ENCODE results near the gene SLC35G4.
"Not testable (repeated sequence)": the region's sequence is repeated elsewhere in the genome, so short reads cannot be mapped to it uniquely, and the experiment has no call there.

Gene SLC35G4

DNA sequence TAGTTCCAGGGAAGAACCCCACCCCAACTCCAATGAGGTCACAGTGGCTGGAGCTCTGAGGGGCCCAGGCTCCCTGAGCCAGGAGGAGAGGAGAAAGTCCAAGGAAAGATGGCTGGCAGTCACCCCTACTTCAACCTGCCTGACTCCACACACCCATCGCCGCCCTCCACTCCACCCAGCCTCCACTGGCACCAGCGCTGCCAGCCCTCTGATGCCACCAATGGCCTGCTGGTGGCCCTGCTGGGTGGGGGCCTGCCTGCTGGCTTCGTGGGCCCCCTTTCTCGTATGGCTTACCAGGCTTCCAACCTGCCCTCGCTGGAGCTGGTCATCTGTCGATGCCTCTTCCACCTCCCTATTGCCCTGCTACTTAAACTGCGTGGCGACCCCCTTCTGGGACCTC is at the start of gene SLC35G4:
SLC35G4 (plus strand) TSS at position 109 of the 400 bp plus-strand sequence; CDS start at position 109, 0 bp downstream.
- DNase-seq: not testable (repeated sequence)

- no peak for DNase-seq
These were observed 48.1 kb upstream of the SLC35G4 start for GRCh38 chr18:11561293-11561692.

- no peak for DNase-seq
These were observed 43.7 kb upstream of the SLC35G4 start for GRCh38 chr18:11565716-11566115.

- DNase-seq: no peak
These were observed 43.0 kb upstream of the SLC35G4 start for GRCh38 chr18:11566236-11566965.

GRCh38 chr18:11567396-11567795 is 42.0 kb upstream of the SLC35G4 start:
- DNase-seq: no peak

DNA sequence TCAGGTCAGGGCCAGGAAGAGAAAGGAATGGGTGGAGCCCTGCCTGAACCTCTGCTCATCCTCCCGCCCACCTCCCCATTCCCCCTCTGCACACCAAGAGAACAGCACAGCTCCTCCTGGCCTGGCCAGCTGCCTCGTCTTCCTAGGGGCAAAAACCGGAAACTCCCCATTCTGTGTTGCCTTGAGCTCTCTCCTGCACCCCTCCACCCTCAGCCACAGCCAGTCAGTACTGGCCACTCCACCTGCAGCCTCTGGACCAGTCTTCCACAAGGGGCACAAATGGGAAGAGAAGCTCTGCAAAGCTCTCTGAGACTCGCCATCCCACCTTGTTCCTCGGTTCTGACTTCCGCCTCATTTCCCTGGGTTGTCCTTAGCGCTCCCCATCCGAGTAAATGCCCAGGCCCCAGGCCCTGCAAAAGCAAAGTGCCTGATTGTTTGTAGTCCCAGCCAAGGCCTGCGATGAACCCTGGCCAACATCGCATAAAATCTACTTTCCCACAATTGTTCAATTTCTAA is 39.3 kb upstream of the SLC35G4 start:
- no peak for DNase-seq

DNA sequence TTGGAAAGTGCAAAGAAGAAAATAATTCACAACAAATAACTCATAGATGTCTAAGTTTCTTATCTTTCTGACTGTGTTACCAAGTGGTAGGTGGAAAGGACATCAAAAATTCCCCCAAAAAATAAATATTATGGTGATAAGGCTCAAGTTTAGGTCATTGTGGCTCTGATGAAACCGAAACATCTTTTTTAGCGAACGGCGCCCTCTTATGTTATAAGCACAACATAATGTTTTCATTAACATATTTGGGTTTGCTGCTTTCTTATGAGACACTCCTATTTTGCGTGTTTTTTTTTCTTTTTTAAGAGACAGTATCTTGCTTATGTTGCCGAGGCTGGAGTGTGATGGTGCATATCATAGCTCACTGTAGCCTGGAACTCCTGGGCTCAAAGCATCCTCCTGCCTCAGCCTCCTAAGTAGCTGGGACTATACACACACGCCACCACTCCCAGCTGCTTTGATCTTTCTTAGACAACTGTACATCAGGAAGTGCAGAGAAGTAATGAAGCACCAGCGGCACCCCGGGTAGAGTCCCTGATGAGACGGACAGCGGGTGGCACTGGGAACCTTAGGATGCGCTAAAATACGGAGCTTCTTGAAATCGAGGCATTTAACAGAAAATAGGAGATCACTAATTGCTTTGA is 38.5 kb upstream of the SLC35G4 start:
- DNase-seq: no peak

GRCh38 chr18:11572201-11572600 is 37.2 kb upstream of the SLC35G4 start:
- DNase-seq: no peak

DNA sequence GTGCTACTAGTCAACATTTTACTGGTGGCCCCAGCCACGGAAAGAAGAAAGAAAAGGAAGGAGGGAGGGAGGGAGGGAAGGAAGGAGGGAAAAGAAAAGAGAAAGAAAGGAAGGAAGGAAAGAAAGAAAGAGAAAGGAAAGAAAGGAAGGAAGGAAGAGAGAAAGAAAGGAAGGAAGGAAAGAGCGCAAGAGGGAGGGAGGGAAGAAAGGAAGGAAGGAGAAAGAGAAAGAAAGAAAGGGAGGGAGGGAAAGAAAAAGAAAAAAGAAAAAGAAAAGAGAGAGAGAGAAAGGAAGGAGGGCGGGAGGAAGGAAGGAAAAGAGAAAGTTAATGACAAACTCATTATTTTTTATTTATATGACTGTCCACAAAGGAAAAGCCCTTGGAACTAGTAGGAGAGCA is 34.9 kb upstream of the SLC35G4 start:
- DNase-seq: no peak

DNA sequence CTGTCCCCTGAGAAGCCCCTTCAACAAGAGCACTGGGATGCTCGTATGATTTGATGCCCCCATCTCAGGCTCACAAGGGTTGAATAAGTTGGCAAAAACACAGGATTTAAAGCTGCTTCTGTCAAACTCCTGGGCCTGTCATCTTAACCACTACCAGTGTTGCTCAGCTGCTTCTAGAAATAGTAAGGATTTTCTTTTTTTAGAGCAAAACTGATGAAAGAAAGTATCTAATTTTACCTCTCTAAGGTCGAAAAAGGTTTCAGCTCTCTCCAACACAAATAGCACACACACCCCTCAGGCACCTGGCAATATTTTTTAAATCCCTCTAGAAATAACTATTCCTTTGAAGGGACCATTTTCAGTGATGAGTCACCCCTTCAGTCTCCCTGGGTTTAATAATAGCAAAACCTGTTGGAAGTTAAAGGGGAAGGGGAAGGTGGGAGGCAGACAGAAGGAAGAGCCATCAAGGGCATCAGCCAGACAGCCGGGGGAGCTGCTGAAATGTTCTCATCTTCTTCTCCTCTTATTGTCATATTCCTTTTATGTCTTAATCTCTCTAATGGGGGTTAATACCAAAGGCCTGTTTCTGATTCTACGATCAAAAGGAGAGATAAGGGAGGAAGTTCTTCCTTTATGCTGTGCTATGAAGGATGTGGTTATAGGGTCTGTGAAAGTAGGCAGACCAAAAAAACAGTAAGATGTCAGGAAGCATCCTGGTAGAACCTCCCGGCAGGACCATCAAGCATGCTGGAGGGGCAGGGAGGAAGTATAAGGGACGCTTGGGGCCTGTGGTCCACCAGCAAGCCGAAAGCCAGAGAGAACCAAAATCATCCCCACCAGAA is 31.9 kb upstream of the SLC35G4 start:
- DNase-seq: no peak

DNA sequence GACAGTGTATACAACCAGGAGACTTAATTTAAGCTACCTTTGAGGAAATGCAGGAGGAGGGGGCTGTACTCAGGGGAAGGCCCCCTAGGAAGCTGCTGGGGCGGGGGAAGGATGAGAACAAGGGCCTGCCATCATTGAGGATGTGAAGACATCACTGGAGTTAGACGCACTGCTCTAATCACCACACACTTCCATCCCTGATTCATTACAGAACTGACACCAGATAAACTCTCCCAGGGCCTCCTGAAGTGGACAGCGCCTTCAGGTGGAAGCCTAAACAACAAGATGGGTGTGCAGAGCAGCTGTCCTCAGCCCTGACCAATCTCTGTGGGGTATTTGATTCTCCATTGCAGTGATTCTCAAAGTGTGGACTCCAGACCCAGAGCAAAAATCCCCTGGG is 30.6 kb upstream of the SLC35G4 start:
- DNase-seq: no peak

DNA sequence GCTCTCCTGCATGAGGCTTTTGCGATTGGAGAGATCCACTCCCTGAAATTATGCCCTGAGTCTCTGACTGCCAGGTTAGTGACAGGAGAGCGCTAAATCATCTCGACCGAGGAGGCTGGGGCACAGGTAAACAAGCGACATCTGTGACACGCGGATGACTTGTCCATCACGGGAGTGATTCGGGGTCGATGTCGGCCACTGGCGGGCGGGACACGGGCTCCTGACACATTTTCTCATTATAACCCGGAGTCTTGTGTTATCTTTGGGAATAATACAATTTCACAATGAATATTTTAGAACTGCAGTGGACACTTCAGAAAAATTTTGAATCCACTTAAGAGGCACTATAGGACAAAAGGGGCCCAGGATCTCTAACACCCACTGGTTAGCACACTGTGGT is 29.5 kb upstream of the SLC35G4 start:
- no peak for DNase-seq

DNA sequence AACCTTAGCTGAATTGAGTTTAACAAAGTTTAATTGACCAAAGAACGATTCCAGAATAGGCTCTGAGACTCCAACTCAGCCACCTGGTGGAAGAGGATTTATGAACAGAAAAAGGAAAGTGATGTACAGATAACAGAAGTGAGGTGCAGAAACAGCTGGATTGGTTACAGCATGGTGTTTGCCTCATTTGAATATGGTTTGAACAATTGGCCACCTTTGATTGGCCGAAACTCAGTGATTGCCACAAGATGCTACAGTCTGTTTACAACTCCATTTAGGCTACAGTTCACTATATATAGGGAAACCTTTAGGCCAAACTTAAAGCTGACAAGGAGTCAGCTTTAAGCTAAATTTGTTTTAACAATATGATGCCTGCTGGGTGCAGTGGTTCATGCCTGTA is 28.1 kb upstream of the SLC35G4 start:
- no peak for DNase-seq

DNA sequence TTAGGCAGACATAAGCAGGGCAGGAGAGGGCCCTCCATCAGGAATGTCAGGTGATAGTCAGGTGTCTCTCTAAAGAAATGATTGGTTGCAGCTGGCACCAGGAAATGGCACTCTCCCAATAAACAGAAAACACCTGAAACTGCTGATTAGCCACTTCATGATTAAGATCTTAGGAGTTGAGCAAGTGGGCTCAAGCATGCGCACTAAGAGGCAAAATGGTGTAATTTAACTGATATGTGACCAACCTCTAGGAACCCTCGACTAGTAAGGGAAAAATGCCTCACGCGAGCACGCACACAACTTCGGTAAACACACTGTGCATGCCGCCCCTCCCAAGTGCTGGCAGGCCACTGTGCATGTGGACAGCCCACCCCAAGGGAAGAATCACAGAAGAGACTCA is 23.8 kb upstream of the SLC35G4 start:
- no peak for DNase-seq

DNA sequence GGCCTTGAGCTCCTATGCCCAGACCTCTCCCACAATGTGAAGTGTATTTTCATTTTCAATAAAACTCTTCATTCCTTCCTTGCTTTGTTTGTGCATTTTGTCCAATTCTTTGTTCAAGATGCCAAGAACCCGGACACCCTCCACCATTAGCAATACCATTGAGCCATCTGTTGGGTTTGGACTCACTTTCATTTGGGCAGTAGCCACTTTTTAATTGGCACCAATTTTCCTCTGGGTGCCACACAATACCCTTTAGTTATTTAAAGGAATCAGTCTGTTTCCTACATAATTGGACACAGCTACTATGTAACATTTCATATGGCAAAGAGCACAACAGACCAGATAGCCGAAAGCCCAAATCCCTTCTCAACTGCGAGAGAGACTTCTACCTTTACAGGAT is 22.5 kb upstream of the SLC35G4 start:
- no peak for DNase-seq

- no peak for DNase-seq
These were observed 22.0 kb upstream of the SLC35G4 start for GRCh38 chr18:11587432-11587831.

DNA sequence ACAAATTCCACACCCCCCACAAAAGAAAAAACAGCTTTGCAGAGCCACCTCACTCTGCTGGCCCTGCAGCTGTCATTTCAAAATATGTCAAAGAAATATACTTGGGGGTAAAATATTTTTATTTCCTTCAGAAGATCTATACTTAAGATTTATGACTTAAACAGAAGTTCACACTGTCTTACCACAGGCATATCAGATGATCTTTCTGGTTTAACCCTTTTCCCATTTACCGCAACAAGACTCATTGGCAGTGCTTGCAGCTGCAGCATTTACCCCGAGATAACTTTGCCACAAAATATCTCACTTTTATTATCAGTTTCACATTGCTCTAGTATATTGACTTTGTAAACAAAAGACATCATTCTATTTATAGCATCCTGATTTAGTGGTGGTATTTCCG is 21.6 kb upstream of the SLC35G4 start:
- no peak for DNase-seq

GRCh38 chr18:11591957-11592356 is 17.4 kb upstream of the SLC35G4 start:
- no peak for DNase-seq

GRCh38 chr18:11600321-11600720 is 9.1 kb upstream of the SLC35G4 start:
- no peak for DNase-seq

- DNase-seq: no peak
These were observed 1.5 kb upstream of the SLC35G4 start for GRCh38 chr18:11607906-11608305.

DNA sequence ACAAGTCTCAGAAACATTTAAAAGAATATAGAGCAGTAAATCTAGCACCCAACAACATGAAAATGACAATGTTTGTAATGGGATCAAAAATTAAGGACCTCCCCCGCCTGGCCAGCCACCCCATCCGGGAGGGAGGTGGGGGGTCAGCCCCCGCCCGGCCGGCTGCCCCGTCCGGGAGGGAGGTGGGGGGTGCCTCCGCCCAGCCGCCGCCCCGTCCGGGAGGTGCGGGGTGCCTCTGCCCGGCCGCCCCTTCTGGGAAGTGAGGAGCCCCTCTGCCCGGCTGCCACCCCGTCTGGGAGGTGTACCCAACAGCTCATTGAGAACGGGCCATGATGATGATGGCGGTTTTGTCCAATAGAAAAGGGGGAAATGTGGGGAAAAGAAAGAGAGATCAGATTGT is 778 bp upstream of the SLC35G4 start:
- DNase-seq: not testable (repeated sequence)

DNA sequence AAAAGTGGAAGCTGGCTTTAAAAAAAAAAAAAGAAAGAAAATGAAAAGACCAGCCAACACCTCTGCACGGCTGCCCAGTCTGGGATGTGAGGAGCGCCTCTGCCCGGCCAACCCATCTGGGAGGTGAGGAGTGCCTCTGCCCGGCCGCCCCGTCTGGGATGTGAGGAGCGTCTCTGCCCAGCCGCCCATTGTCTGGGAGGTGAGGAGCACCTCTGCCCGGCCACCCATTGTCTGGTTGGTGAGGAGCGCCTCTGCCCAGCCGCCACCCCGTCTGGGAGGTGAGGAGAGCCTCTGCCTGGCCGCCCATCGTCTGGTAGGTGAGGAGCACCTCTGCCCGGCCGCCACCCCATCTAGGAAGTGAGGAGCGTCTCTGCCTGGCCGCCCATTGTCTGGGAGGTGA is 3.7 kb downstream of the SLC35G4 start:
- not testable (repeated sequence) for DNase-seq

- DNase-seq: not testable (repeated sequence)
These were observed 4.2 kb downstream of the SLC35G4 start for GRCh38 chr18:11613611-11614010.

GRCh38 chr18:11614042-11614441 is 4.6 kb downstream of the SLC35G4 start:
- DNase-seq: not testable (repeated sequence)
